ENCODE data around the gene STK32C. TPM values are rescaled to one million over a fixed set of nuclear protein-coding genes. Genes with fewer than 3 reads are reported as not detected.

STK32C gene
- polyA plus RNA-seq, 1 donor from 2014 or later, result 23.2 TPM

DNA sequence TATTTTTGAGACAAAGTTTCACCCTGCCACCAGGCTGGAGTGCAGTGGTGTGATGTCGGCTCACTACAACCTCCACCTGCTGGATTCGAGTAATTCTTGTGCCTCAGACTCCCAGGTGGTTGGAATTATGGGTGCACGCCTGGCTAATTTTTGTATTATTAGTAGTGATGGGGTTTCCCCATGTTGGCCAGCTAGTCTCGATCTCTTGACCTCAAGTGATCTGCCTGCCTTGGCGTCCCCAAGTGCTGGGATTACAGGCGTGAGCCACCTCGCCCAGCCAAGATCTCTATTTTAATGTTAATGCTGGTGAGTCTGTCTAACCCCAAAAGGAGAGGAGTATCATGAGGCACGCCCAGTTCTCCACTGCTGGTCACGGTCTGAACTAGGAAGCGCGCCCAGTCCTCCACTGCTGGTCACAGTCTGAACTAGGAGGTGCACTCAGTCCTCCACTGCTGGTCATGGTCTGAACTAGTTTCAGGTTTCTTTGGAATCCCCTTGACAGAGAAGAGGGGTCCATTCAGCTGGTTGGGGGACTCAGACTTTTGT lies 18.7 kb upstream of the STK32C start:
- Histone ChIP-seq H3K79me2 (replicated peaks; ENCODE audit: insufficient read depth, low read length) (peaks cover 12% of the 10 kb centered on the region), H3K27ac (ENCODE audit: low read length) (no peak overlapping the region), H3K9me3 (ENCODE audit: low read length) (no peaks in the 10 kb centered on the region), H3F3A (ENCODE audit: insufficient read depth, low read length, poor library complexity, severe bottlenecking) (no peaks in the 10 kb centered on the region), H3K4me2 (ENCODE audit: low read length) (no peak overlapping the region), H2AFZ (ENCODE audit: low read depth, low read length) (no peak overlapping the region), H3K4me3 (ENCODE audit: low read length) (no peak overlapping the region), H3K9me2 (ENCODE audit: insufficient read depth, low read length) (no peaks in the 10 kb centered on the region), H4K20me1 (ENCODE audit: insufficient read depth) (no peaks in the 10 kb centered on the region), H3K27me3 (ENCODE audit: insufficient read depth, low read depth, low read length) (no peaks in the 10 kb centered on the region), H3K9ac (ENCODE audit: low read length) (no peak overlapping the region), H3K36me3 (ENCODE audit: insufficient read depth, low read length) (no peaks in the 10 kb centered on the region)
- TF ChIP-seq, protein P1, sequence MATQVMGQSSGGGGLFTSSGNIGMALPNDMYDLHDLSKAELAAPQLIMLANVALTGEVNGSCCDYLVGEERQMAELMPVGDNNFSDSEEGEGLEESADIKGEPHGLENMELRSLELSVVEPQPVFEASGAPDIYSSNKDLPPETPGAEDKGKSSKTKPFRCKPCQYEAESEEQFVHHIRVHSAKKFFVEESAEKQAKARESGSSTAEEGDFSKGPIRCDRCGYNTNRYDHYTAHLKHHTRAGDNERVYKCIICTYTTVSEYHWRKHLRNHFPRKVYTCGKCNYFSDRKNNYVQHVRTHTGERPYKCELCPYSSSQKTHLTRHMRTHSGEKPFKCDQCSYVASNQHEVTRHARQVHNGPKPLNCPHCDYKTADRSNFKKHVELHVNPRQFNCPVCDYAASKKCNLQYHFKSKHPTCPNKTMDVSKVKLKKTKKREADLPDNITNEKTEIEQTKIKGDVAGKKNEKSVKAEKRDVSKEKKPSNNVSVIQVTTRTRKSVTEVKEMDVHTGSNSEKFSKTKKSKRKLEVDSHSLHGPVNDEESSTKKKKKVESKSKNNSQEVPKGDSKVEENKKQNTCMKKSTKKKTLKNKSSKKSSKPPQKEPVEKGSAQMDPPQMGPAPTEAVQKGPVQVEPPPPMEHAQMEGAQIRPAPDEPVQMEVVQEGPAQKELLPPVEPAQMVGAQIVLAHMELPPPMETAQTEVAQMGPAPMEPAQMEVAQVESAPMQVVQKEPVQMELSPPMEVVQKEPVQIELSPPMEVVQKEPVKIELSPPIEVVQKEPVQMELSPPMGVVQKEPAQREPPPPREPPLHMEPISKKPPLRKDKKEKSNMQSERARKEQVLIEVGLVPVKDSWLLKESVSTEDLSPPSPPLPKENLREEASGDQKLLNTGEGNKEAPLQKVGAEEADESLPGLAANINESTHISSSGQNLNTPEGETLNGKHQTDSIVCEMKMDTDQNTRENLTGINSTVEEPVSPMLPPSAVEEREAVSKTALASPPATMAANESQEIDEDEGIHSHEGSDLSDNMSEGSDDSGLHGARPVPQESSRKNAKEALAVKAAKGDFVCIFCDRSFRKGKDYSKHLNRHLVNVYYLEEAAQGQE (IDR thresholded peaks at IDR 0.05; ENCODE audit: borderline replicate concordance), result no peak
- no peak for TF ChIP-seq POLR2AphosphoS5 (IDR thresholded peaks at IDR 0.05)
- TF ChIP-seq RAD21 (conservative IDR thresholded peaks at IDR 0.05), result no peak
- TF ChIP-seq EZH2 (IDR thresholded peaks at IDR 0.05; ENCODE audit: borderline replicate concordance, insufficient read depth, low read length, poor library complexity, severe bottlenecking), result no peak
- TF ChIP-seq MXI1 (conservative IDR thresholded peaks at IDR 0.05; ENCODE audit: poor library complexity, severe bottlenecking), result no peak
- no peak for TF ChIP-seq TAF1 (IDR thresholded peaks at IDR 0.05; ENCODE audit: low read depth)
- no peak for TF ChIP-seq SMC3 (conservative IDR thresholded peaks at IDR 0.05; ENCODE audit: poor library complexity)
- TF ChIP-seq EP300 (conservative IDR thresholded peaks at IDR 0.05; ENCODE audit: poor library complexity, severe bottlenecking), result no peak
- TF ChIP-seq, protein P2, sequence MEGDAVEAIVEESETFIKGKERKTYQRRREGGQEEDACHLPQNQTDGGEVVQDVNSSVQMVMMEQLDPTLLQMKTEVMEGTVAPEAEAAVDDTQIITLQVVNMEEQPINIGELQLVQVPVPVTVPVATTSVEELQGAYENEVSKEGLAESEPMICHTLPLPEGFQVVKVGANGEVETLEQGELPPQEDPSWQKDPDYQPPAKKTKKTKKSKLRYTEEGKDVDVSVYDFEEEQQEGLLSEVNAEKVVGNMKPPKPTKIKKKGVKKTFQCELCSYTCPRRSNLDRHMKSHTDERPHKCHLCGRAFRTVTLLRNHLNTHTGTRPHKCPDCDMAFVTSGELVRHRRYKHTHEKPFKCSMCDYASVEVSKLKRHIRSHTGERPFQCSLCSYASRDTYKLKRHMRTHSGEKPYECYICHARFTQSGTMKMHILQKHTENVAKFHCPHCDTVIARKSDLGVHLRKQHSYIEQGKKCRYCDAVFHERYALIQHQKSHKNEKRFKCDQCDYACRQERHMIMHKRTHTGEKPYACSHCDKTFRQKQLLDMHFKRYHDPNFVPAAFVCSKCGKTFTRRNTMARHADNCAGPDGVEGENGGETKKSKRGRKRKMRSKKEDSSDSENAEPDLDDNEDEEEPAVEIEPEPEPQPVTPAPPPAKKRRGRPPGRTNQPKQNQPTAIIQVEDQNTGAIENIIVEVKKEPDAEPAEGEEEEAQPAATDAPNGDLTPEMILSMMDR (IDR thresholded peaks at IDR 0.05; ENCODE audit: poor library complexity, severe bottlenecking), result no peak

- no peaks in the 10 kb centered on the region for H3K27me3 ChIP-seq (ENCODE audit: insufficient read depth, low read depth, low read length)
- H3F3A ChIP-seq (ENCODE audit: insufficient read depth, low read length, poor library complexity, severe bottlenecking), result no peaks in the 10 kb centered on the region
- H3K4me2 ChIP-seq (ENCODE audit: low read length), result no peak overlapping the region
- no peak overlapping the region for H2AFZ ChIP-seq (ENCODE audit: low read depth, low read length)
- no peak overlapping the region for H3K4me3 ChIP-seq (ENCODE audit: low read length)
- H3K36me3 ChIP-seq (ENCODE audit: insufficient read depth, low read length), result no peaks in the 10 kb centered on the region
- no peak overlapping the region for H3K9ac ChIP-seq (ENCODE audit: low read length)
- H3K27ac ChIP-seq (ENCODE audit: low read length), result no peak overlapping the region
- H4K20me1 ChIP-seq (ENCODE audit: insufficient read depth), result no peaks in the 10 kb centered on the region
- TF ChIP-seq POLR2AphosphoS5 (IDR thresholded peaks at IDR 0.05) (no peak), MXI1 (conservative IDR thresholded peaks at IDR 0.05; ENCODE audit: poor library complexity, severe bottlenecking) (no peak)
- H3K79me2 ChIP-seq (replicated peaks; ENCODE audit: insufficient read depth, low read length), result no peaks in the 10 kb centered on the region
- no peaks in the 10 kb centered on the region for H3K9me3 ChIP-seq (ENCODE audit: low read length)
- no peaks in the 10 kb centered on the region for H3K9me2 ChIP-seq (ENCODE audit: insufficient read depth, low read length)
Measured at GRCh38 chr10:132324186-132324585, 16.4 kb upstream of the STK32C start.

Measured in neural cell (in vitro differentiated cells).